Endothelial cell of umbilical vein (primary cell): ENCODE results near the gene DNAH3. TPM values are rescaled to one million over a fixed set of nuclear protein-coding genes. Genes with fewer than 3 reads are reported as not detected.
"Not testable (repeated sequence)": the region's sequence is repeated elsewhere in the genome, so short reads cannot be mapped to it uniquely, and the experiment has no call there.

Experiments used
- BruUV-seq: library from RNA; stranded (reverse); fragments of 400-500 nt; replicated peaks from 2 replicates; lab custom pipeline; 2021; lab: Mats Ljungman, UMichigan
- CTCF ChIA-PET: fragments of 300-600, 350-600 bp; sonication (Branson Sonifier 250); formaldehyde crosslinking; loops from one replicate; lab custom pipeline; 2021; ENCODE audit warnings: antibody characterized with exemption, inconsistent platforms; lab: Charles Lee
- POLR2A ChIA-PET: fragments of 300-600, 350-600 bp; sonication (Branson Sonifier 250); formaldehyde crosslinking; loops from one replicate; lab custom pipeline; 2021; ENCODE audit warnings: antibody characterized with exemption, inconsistent platforms; lab: Charles Lee
- DNase-seq: peaks from one replicate; pipeline ENCODE4 v3.0.0-alpha.2; 2011; ENCODE audit warnings: low read depth, low spot score
- FAIRE-seq: peaks from 2 replicates; lab custom pipeline; 2011; peaks lifted over from hg19 to GRCh38; lab: Jason Lieb, UNC
- H2AFZ ChIP-seq: 2 replicates; pipeline ENCODE4 v1.6.0; 2012; ENCODE audit warnings: low read depth, low read length, control low read depth, inconsistent platforms
- H3K27ac ChIP-seq: 2 replicates; pipeline ENCODE4 v1.5.1; 2011; ENCODE audit warnings: low read depth, mild to moderate bottlenecking, control low read depth, low read length, moderate library complexity; ENCODE audit not compliant: insufficient read depth
- H3K27me3 ChIP-seq, 2 experiments: 2 replicates each; pipeline versions ENCODE4 v1.6.0 to v1.6.1; 2011; ENCODE audit warnings: low read length in 2 of 2, mixed read lengths in 1 of 2; ENCODE audit not compliant: control insufficient read depth in 2 of 2, insufficient read depth in 2 of 2
- H3K36me3 ChIP-seq, 2 experiments: 2 replicates in 1 of 2; 3 replicates in 1 of 2; pipeline ENCODE4 v1.5.1; 2011; ENCODE audit warnings: low read length in 2 of 2, mild to moderate bottlenecking in 1 of 2, moderate library complexity in 1 of 2; ENCODE audit not compliant: control insufficient read depth in 2 of 2, insufficient read depth in 2 of 2; ENCODE audit errors: extremely low read depth in 1 of 2
- H3K4me1 ChIP-seq: 3 replicates; pipeline ENCODE4 v1.5.1; 2011; ENCODE audit warnings: mild to moderate bottlenecking, low read length; ENCODE audit not compliant: control insufficient read depth, insufficient read depth; ENCODE audit errors: extremely low read depth
- H3K4me2 ChIP-seq: 2 replicates; pipeline ENCODE4 v1.6.1; 2011; ENCODE audit warnings: low read length, control low read depth, mixed read lengths; ENCODE audit not compliant: insufficient read depth
- H3K4me3 ChIP-seq, 3 experiments: fragments of 200-600 bp in 1 of 3; sonication (generic), shearing (Covaris generic) in 1 of 3; replicated peaks in 1 of 3; 2 replicates each; pipeline ENCODE4 v1.5.1; 2011 to 2016; ENCODE audit warnings: control low read depth in 3 of 3, low read length in 3 of 3, mild to moderate bottlenecking in 2 of 3, inconsistent platforms in 1 of 3, low read depth in 1 of 3, moderate library complexity in 1 of 3; ENCODE audit not compliant: insufficient read depth in 1 of 3
- H3K79me2 ChIP-seq: 2 replicates; pipeline ENCODE4 v1.6.0; 2012; ENCODE audit warnings: low read length, inconsistent platforms; ENCODE audit not compliant: control insufficient read depth, insufficient read depth
- H3K9ac ChIP-seq: replicated peaks from 2 replicates; pipeline ENCODE3; 2011; ENCODE audit warnings: low read length, control low read depth; ENCODE audit not compliant: insufficient read depth; ENCODE audit errors: extremely low read depth
- H3K9me1 ChIP-seq: replicated peaks from 3 replicates; pipeline ENCODE4 v1.6.0; 2011; ENCODE audit warnings: mild to moderate bottlenecking, low read length; ENCODE audit not compliant: control insufficient read depth, insufficient read depth; ENCODE audit errors: extremely low read depth
- H3K9me3 ChIP-seq: replicated peaks from 2 replicates; pipeline ENCODE4 v1.5.1; 2012; ENCODE audit warnings: low read length, inconsistent platforms; ENCODE audit not compliant: control insufficient read depth, insufficient read depth
- H4K20me1 ChIP-seq: replicated peaks from 2 replicates; pipeline ENCODE3; 2011; ENCODE audit warnings: mild to moderate bottlenecking, low read length; ENCODE audit not compliant: control insufficient read depth, insufficient read depth; ENCODE audit errors: extremely low read depth
- EZH2 ChIP-seq: IDR thresholded peaks from 2 replicates; pipeline ENCODE4 v1.6.1; 2012; ENCODE audit warnings: borderline replicate concordance, low read depth, mild to moderate bottlenecking, moderate library complexity, low read length, inconsistent platforms; ENCODE audit not compliant: severe bottlenecking
- FOS ChIP-seq: IDR thresholded peaks from 2 replicates; pipeline ENCODE4 v1.6.1; 2011; ENCODE audit warnings: mild to moderate bottlenecking, low read length, moderate library complexity, borderline replicate concordance; ENCODE audit not compliant: insufficient read depth
- GATA2 ChIP-seq: IDR thresholded peaks from 2 replicates; pipeline ENCODE4 v1.7.0; 2011; ENCODE audit warnings: low read depth, mild to moderate bottlenecking, moderate library complexity, mixed read lengths, low read length; ENCODE audit not compliant: insufficient read length, insufficient read depth
- JUN ChIP-seq: IDR thresholded peaks from 2 replicates; pipeline ENCODE4 v1.6.1; 2011; ENCODE audit warnings: borderline replicate concordance, low read depth; ENCODE audit not compliant: insufficient read length, insufficient read depth
- MYC ChIP-seq: IDR thresholded peaks from one replicate; pipeline ENCODE4 v1.6.1; 2011; ENCODE audit warnings: mild to moderate bottlenecking, low read depth, low read length
- POLR2AphosphoS5 ChIP-seq: IDR thresholded peaks from 2 replicates; pipeline ENCODE4 v1.6.1; 2012; ENCODE audit warnings: low read depth, mild to moderate bottlenecking, control low read depth, low read length, moderate library complexity; ENCODE audit not compliant: insufficient read depth
- dilution Hi-C: fragments of 300-500 bp; cut with MboI; formaldehyde crosslinking; loops from one replicate; pipeline ENCODE4 v1.15.0; 2019; ENCODE audit warnings: low sequenced_read_pairs; ENCODE audit not compliant: extremely low pct_ligation_motif_present
- intact Hi-C: fragments of 100-400 bp; cut with micrococcal nuclease; formaldehyde crosslinking; loops from one replicate; pipeline ENCODE4 v1.10.0; 2022
- polyA plus RNA-seq, 4 experiments: library from polyadenylated mRNA; depleted of rRNA in 3 of 4; stranded (reverse) in 3 of 4; unstranded in 1 of 4; fragments of >200 nt; gene quantifications; 2 replicates each; pipeline versions ENCODE4 v1.2.1 to v1.2.3, GENCODE V29; 2011 to 2012; ENCODE audit warnings: missing spikeins in 1 of 4
- total RNA-seq: library from RNA; stranded (reverse); gene quantifications from 2 replicates; pipeline ENCODE4 v1.2.3, GENCODE V29; 2021

Gene DNAH3
- total and polyA plus RNA-seq, 2 donors (not counting 3 experiments of a cell fraction or from before 2014, with no cell fraction given) = not detected

GRCh38 chr16:21175397-21175796 is 24.8 kb upstream of the DNAH3 start:
- H3K27ac ChIP-seq = no peak overlapping the region
- DNase-seq (no peak), FAIRE-seq (no peak)
- no peaks in the 10 kb centered on the region for H4K20me1 ChIP-seq
- no peaks in the 10 kb centered on the region for H3K9me3 ChIP-seq
- H2AFZ ChIP-seq = no peak overlapping the region
- no peaks in the 10 kb centered on the region for H3K27me3 ChIP-seq
- H3K4me3 ChIP-seq = no peak overlapping the region
- no peaks in the 10 kb centered on the region for H3K79me2 ChIP-seq
- no peaks in the 10 kb centered on the region for H3K9me1 ChIP-seq
- no peak overlapping the region for H3K9ac ChIP-seq
- CTCF ChIA-PET = interaction anchor here (0.6 to 1.9 kb wide), 3 partner anchors 10 to 43 kb away, joined by 3 to 7 read pairs (median 3); no protein-coding TSS in a partner anchor
- POLR2A ChIA-PET = no interaction called here
- no peak overlapping the region for H3K4me2 ChIP-seq
- dilution Hi-C loops (no loop called here), intact Hi-C loops (no loop called here)
- no TSS peak for BruUV-seq
- TF ChIP-seq GATA2 = no peak
- H3K36me3 ChIP-seq = peaks cover 5 to 20% of the 10 kb centered on the region in 2 experiments
- no peaks in the 10 kb centered on the region for H3K4me1 ChIP-seq

DNA sequence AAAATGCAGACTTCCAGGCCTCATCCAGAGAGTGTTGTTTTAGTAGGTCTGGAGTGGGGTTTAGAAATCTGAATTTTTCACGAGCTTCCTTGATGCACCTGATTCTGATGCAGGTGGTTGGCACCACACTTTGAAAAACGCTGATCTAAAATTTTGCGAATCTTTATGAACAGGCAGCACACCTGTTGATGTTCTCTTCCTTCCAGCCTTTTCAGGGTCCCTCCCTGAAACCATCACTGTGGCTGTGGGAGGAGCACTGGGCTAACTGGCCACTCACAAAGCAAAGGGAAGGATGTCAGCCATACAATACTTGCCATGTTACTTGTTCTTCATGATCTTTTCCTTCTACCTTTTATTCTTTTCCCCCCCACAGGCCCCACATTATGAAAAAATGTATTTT is 22.0 kb upstream of the DNAH3 start:
- Histone ChIP-seq H3K79me2 (no peaks in the 10 kb centered on the region), H3K4me2 (no peak overlapping the region), H2AFZ (no peak overlapping the region), H3K9me1 (no peaks in the 10 kb centered on the region), H3K9me3 (no peaks in the 10 kb centered on the region), H3K27ac (no peak overlapping the region), H4K20me1 (no peaks in the 10 kb centered on the region), H3K27me3 (no peaks in the 10 kb centered on the region), H3K9ac (no peak overlapping the region), H3K4me1 (no peaks in the 10 kb centered on the region), H3K36me3 (peaks cover 5 to 13% of the 10 kb centered on the region in 2 experiments), H3K4me3 (no peak overlapping the region)
- intact Hi-C loops (no loop called here), dilution Hi-C loops (no loop called here)
- DNase-seq (no peak), FAIRE-seq (no peak)
- BruUV-seq = no TSS peak
- ChIA-PET CTCF (interaction anchor here (1.2 kb wide), 1 partner anchor 15 kb away, joined by 3 read pairs; no protein-coding TSS in a partner anchor), POLR2A (no interaction called here)
- TF ChIP-seq POLR2AphosphoS5 (no peak), EZH2 (no peak), MYC (no peak), FOS (no peak), JUN (no peak)

GRCh38 chr16:21170116-21170515 is 19.5 kb upstream of the DNAH3 start:
- H3K9ac ChIP-seq, H3K27ac ChIP-seq, H3K79me2 ChIP-seq, H3K4me1 ChIP-seq, BruUV-seq, dilution Hi-C loops, intact Hi-C loops, CTCF ChIA-PET, POLR2A ChIA-PET, H3K9me1 ChIP-seq, DNase-seq, H4K20me1 ChIP-seq, H3K27me3 ChIP-seq, H2AFZ ChIP-seq, H3K9me3 ChIP-seq, H3K4me3 ChIP-seq, FAIRE-seq, H3K4me2 ChIP-seq: not testable (repeated sequence)
- H3K36me3 ChIP-seq = peaks cover 7 to 15% of the 10 kb centered on the region in 2 experiments
